Hematopoietic multipotent progenitor cell treated with erythropoietin and hydrocortisone succinate and interleukin-3 and kit ligand, for 17 days (in vitro differentiated cells): ENCODE results near the gene KIF21A.

Source experiments
- DNase-seq: peaks from one replicate; pipeline ENCODE4 v3.0.0-alpha.2; 2015; ENCODE audit warnings: low spot score

The KIF21A gene

DNA sequence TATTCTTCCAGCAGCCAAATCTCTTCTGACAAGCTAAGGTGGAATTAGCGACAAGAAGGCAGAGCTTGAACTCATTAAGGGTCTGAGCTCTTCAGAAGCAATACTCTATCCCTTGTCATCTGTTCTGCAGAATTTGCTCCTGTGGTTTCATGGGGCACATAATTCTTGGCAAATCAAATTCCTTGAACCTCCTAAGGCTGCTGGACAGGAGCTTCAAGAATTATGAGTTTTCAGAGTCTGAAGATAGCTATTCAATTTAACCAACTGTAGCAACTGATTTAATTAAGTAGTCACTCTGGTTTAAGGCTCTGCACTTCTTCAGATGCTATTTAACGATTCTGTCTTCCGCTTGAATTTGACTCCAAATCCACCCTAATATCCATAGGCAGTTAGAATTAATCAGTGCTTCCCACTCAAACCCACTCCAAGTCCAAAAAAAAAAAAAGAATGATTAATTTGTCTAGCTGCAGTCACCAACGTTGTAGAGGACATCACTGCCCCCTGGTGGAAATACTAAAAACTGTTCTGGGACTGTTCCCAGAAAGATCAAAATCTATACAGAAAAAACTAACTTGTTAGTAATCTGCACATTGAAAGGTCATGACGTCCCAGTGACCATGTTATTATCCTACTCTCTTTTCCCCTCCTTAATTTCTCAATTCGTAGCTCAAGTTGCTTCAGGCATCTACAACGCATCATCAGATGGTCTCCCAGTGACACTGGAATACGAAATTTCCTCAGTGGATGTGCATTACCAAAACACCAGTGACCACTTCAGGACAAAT, 169.9 kb downstream of the KIF21A start:
- peak; percentile 13 for DNase-seq

DNA sequence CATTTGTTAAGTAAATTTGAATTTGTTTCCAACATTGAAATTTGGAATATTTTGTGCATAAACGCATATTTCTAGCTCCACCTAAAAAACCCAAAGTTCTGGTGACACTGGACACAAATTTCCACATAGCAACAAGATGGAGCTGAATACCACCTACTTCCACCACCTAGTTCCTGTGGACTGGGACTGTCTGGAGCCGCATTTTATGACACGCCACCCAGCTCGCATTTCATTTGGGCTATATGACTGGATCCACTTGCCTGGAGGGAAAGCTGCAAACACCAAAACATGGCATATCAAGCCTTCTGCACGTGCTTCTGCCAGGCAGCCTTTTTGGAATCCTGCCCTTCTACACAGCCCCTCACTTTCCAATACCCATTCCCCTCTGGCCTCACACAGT, 173.4 kb downstream of the KIF21A start:
- no peak for DNase-seq

DNA sequence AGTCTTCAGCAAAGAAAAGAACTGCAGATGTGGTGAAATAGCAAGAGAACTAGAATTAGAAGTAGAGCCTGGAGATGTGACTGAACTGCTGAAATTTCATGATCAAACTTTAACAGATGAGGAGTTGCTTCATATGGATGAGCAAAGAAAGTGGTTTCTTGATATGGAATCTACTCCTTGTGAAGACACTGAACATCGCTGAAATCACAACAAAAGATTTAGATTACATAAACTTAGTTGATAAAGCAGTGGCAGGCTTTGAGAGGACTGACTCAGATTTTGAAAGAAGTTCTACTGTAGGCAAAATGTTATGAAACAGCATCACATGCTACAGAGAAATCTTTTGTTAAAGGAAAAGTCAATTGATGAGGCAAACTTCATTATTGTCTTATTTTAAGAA, 175.0 kb downstream of the KIF21A start:
- DNase-seq = no peak

DNA sequence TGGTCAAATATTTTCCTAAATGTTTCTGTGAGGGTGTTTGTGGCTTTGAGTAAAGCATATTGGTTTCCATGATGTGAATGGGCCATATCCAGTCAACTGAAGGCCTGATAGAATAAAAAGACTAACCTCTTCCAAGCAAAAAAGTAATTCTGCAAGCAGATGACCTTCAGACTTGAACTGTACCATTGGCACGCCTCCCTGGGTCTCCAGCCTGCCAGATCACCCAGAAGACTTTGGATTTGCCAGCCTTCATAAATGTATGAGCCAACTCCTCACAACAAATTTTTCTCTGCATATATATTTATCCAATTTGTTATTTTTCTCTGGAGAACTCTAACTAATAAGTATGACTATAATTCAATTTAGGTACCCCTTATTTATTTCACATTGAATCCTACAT, 190.3 kb downstream of the KIF21A start:
- no peak for DNase-seq
